Body of pancreas (tissue), 4 donors: ENCODE measurements around the gene TOR1AIP1.
A peak's percentile ranks its signal among the peaks of the same experiment; 100 is the strongest.

Experiments
- CTCF ChIP-seq, 7 experiments: fragments of 450-650 bp in 4 of 7; fragments of 200-600 bp in 3 of 7; sonication (generic) in 3 of 7; IDR thresholded peaks; one replicate each; pipeline ENCODE4 v1.5.1; 2016 to 2019; ENCODE audit warnings: antibody characterized with exemption in 7 of 7
- POLR2A ChIP-seq, 3 donors: fragments of 450-650 bp; IDR thresholded peaks; one replicate each; pipeline ENCODE4 v1.6.1; 2016; ENCODE audit warnings: antibody characterized with exemption in 3 of 3, mild to moderate bottlenecking in 2 of 3

GRCh38 chr1:179867493-179868330 lies 14.4 kb upstream of the TOR1AIP1 start:
- TF ChIP-seq CTCF (IDR thresholded peaks at IDR 0.05), result peak; percentile 53 to 75 (median 66)
- no peak for TF ChIP-seq POLR2A (IDR thresholded peaks at IDR 0.05)
